Pancreas (tissue), 10 donors: ENCODE data around the gene DENND1A. TPM values are rescaled to one million over a fixed set of nuclear protein-coding genes. Genes with fewer than 3 reads are reported as not detected.

Experiments used
- ATAC-seq, 4 donors: fragments of 200-7000 bp; cut with Tn5 transposase; one replicate each; pipeline versions ENCODE4 v1.8.0 to v1.9.1; 2020; ENCODE audit warnings: mild to moderate bottlenecking in 4 of 4, moderate library complexity in 4 of 4
- DNase-seq, 6 donors: peaks; one replicate each; pipeline ENCODE4 v3.0.0-alpha.2; 2020
- FAIRE-seq: peaks from 2 replicates; lab custom pipeline; 2012; peaks lifted over from hg19 to GRCh38; lab: Jason Lieb, UNC
- H3K27ac ChIP-seq, 4 donors: fragments of 200-600 bp; sonication (generic); 1 replicate in 3 of 4; 2 replicates in 1 of 4; pipeline versions ENCODE4 v1.5.0 to v1.8.0; 2020
- H3K27me3 ChIP-seq, 4 donors: fragments of 200-600 bp; one replicate each; pipeline ENCODE4 v1.8.0; 2021
- H3K36me3 ChIP-seq, 3 donors: fragments of 200-600 bp; sonication (generic) in 1 of 3; one replicate each; pipeline versions ENCODE4 v1.5.0 to v1.8.0; 2020 to 2021
- H3K4me1 ChIP-seq, 3 donors: fragments of 200-600 bp; one replicate each; pipeline ENCODE4 v1.8.0; 2021
- H3K4me3 ChIP-seq, 4 donors: fragments of 200-600 bp; sonication (generic) in 2 of 4; one replicate each; pipeline versions ENCODE4 v1.5.0 to v1.8.0; 2020 to 2021
- H3K9me3 ChIP-seq, 4 donors: fragments of 200-600 bp; one replicate each; pipeline ENCODE4 v1.8.0; 2021
- CTCF ChIP-seq, 4 donors: fragments of 200-600 bp; sonication (generic) in 3 of 4; IDR thresholded peaks; one replicate each; pipeline versions ENCODE4 v1.5.0 to v1.8.0; 2021; ENCODE audit warnings: antibody characterized with exemption in 4 of 4
- WGBS, 2 donors: extraction: QIAGEN DNeasy Blood & Tissue Kit; methylation state at CpG; one replicate each; pipeline ENCODE4 v1.1.7; 2013; 5-methylcytosine and 5-hydroxymethylcytosine counted together
- intact Hi-C, 3 donors: fragments of 100-400 bp; cut with DNase I; formaldehyde crosslinking; loops; one replicate each; pipeline versions ENCODE4 v1.11.1 to v1.14.2; 2022
- polyA plus RNA-seq, 2 donors: library from polyadenylated mRNA; stranded (reverse); fragments of 200-250 nt; gene quantifications; one replicate each; pipeline ENCODE4 v1.2.3, GENCODE V29; 2013
- total RNA-seq, 6 donors: library from RNA; stranded (reverse); fragmentation: NEBNext Ultra II Directional in 4 of 6; extraction: Animal tissue kit (Norgen Biotek cat#: 25700) in 4 of 6; gene quantifications; one replicate each; pipeline versions ENCODE4 v1.2.1 to v1.2.4, GENCODE V29; 2021 to 2023
- donor health status: healthy with polysubstance abuse.
- donor health status: DM: no; HTN: no; CAD: no; lungs with moderate emphysema.
- donor health status: DM: no; HTN: no; CAD: no.
- donor health status: control.
- donor health status: control.
- donor health status: Bipolar disorder and iron deficiency.
- donor health status: DM: yes; HTN: yes; CAD: no.
- donor health status: DM: no; HTN: no; CAD: no.
- donor health status: DM: no; HTN: no; CAD: no.
- donor health status: DM: yes; HTN: yes; CAD: no.

The DENND1A gene
- total and polyA plus RNA-seq, 8 donors, result 4.5 to 8.3 (median 5.6) TPM

GRCh38 chr9:123702483-123702882 lies 227.4 kb downstream of the DENND1A start:
- no peak for DNase-seq
- Histone ChIP-seq H3K4me1 (no peaks in the 10 kb centered on the region), H3K9me3 (no peaks in the 10 kb centered on the region), H3K27me3 (peaks cover 0 to 12% (median 3%) of the 10 kb centered on the region in 4 donors), H3K27ac (no peak overlapping the region), H3K4me3 (no peak overlapping the region), H3K36me3 (no peaks in the 10 kb centered on the region)
- FAIRE-seq, result no peak
- WGBS, 2 donors, result 78 to 100% methylated on average over 1 of the region's 1 CpG
- no peak for TF ChIP-seq CTCF (IDR thresholded peaks at IDR 0.05)
- intact Hi-C loops, result no loop called here
- ATAC-seq, result no peak

DNA sequence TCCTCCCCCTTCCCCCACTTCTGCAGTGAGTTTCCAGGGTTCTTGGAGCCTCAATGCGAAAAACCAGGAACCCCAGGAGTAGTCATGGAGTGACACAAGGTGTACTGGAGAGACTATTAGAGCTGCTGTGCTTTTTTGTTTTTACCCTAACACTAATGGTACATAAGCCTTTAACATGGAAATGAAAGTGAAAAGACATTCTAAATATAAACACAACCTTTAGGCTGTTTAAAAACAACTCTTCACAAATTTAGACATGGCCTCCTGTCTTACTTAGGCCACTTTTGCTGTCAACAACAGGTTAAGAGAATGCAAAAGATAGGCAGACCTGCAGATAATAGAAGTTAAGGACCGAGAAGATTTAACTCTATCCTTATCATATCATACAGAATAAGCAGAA lies 232.2 kb downstream of the DENND1A start:
- Histone ChIP-seq H3K4me1 (no peaks in the 10 kb centered on the region), H3K27ac (no peak overlapping the region), H3K36me3 (no peaks in the 10 kb centered on the region), H3K9me3 (no peaks in the 10 kb centered on the region), H3K27me3 (peaks cover 0 to 26% (median 3%) of the 10 kb centered on the region in 4 donors), H3K4me3 (no peak overlapping the region)
- TF ChIP-seq CTCF (IDR thresholded peaks at IDR 0.05), result no peak
- intact Hi-C loops, result no loop called here
- ATAC-seq (no peak), DNase-seq (no peak), FAIRE-seq (no peak)
- WGBS, 2 donors, result 82 to 87% methylated on average over 2 of the region's 2 CpGs

GRCh38 chr9:123696476-123696875 lies 233.4 kb downstream of the DENND1A start:
- Histone ChIP-seq H3K9me3 (no peaks in the 10 kb centered on the region), H3K27ac (no peak overlapping the region), H3K27me3 (peaks cover 0 to 26% (median 3%) of the 10 kb centered on the region in 4 donors), H3K4me3 (no peak overlapping the region), H3K36me3 (no peaks in the 10 kb centered on the region), H3K4me1 (no peaks in the 10 kb centered on the region)
- WGBS, 2 donors, result 93 to 97% methylated on average over 4 of the region's 4 CpGs
- TF ChIP-seq CTCF (IDR thresholded peaks at IDR 0.05), result no peak
- FAIRE-seq (no peak), ATAC-seq (no peak), DNase-seq (no peak)
- intact Hi-C loops, result no loop called here

DNA sequence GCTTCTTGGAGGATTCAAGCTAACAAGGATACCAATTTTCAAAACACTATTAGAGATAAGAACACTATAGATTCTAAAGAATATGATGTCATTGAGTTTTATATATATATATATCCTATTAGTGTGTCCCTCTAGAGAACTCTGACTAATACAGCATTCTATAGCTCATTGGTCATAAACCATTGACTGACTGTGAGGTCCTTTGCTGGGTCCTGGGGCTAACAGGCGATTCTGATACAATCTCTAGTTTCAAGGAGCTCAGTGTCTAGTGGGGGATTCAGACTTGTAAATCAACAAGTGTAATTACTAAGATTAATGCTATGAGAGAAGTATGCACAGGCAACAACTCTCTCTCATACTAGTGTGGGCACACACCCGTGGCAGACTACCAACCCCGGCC lies 234.5 kb downstream of the DENND1A start:
- Histone ChIP-seq H3K36me3 (no peaks in the 10 kb centered on the region), H3K4me1 (no peaks in the 10 kb centered on the region), H3K27me3 (peaks cover 0 to 25% (median 3%) of the 10 kb centered on the region in 4 donors), H3K27ac (no peak overlapping the region), H3K9me3 (no peaks in the 10 kb centered on the region), H3K4me3 (no peak overlapping the region)
- DNase-seq (no peak), ATAC-seq (no peak), FAIRE-seq (no peak)
- TF ChIP-seq CTCF (IDR thresholded peaks at IDR 0.05), result no peak
- intact Hi-C loops, result no loop called here
- 95 to 96% methylated on average over 3 of the region's 3 CpGs for WGBS, 2 donors

GRCh38 chr9:123691765-123692303 lies 238.1 kb downstream of the DENND1A start:
- WGBS, 2 donors, result 95 to 99% methylated on average over 3 of the region's 3 CpGs
- no peaks in the 10 kb centered on the region for H3K4me1 ChIP-seq
- H3K36me3 ChIP-seq, result no peaks in the 10 kb centered on the region
- FAIRE-seq (no peak), ATAC-seq (no peak), DNase-seq (no peak)
- intact Hi-C loops, result no loop called here
- peaks cover 0 to 27% (median 0%) of the 10 kb centered on the region in 4 donors for H3K27me3 ChIP-seq
- H3K4me3 ChIP-seq, result no peak overlapping the region
- no peaks in the 10 kb centered on the region for H3K9me3 ChIP-seq
- H3K27ac ChIP-seq, result no peak overlapping the region
- TF ChIP-seq CTCF (IDR thresholded peaks at IDR 0.05), result no peak
